ENCODE measurements around the gene TMEM132C. TPM values are rescaled to one million over a fixed set of nuclear protein-coding genes. Genes with fewer than 3 reads are reported as not detected.
A peak's percentile ranks its signal among the peaks of the same experiment; 100 is the strongest.

TMEM132C gene
- total and polyA plus RNA-seq, 7 donors: 0.60 to 3.5 (median 1.7) TPM; not detected in 1

- intact Hi-C loops (cut with DNase I): no loop called here
- no peak overlapping the region for H3K27ac ChIP-seq
- no peaks in the 10 kb centered on the region for H3K4me1 ChIP-seq
- peak in 1 of 4 donors; percentile 41 for TF ChIP-seq POLR2AphosphoS5 (IDR thresholded peaks at IDR 0.05)
- no peak for TF ChIP-seq CTCF (IDR thresholded peaks at IDR 0.05)
- no peak for TF ChIP-seq POLR2A (IDR thresholded peaks at IDR 0.05)
- no peak for TF ChIP-seq EP300 (IDR thresholded peaks at IDR 0.05)
- H3K36me3 ChIP-seq: no peaks in the 10 kb centered on the region
- no peak for DNase-seq
- H3K27me3 ChIP-seq: no peaks in the 10 kb centered on the region
- H3K9me3 ChIP-seq: no peaks in the 10 kb centered on the region
- WGBS, 2 donors: 80 to 83% methylated on average over 2 of the region's 2 CpGs
- H3K4me3 ChIP-seq: no peak overlapping the region
Measured at GRCh38 chr12:128423205-128423604, 156.2 kb downstream of the TMEM132C start.

DNA sequence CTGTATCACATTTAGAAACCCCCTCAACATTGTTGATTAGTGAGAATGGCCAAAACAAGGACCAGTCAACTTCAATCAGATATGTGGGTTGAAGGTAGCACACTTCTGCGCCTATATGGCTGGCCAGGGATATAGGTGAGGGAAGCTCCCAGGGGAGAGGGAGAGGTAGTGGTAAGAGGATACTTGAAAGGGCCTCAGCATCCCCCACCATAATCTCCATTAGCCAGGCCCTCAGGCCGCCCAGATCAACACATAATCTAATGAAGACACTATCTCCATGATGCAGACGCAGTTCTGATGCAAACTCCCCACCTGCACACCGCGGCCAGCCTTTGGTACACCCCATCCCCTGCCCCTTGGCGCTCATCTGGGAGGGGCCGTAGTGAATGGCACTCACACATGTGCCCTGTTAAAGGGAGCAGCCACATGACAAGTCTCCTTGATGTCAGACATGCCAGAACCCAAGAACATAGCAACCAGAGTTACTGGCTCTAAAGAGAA is 158.0 kb downstream of the TMEM132C start:
- Histone ChIP-seq H3K4me3 (no peak overlapping the region), H3K36me3 (no peaks in the 10 kb centered on the region), H3K27me3 (no peaks in the 10 kb centered on the region), H3K27ac (no peak overlapping the region), H3K9me3 (no peaks in the 10 kb centered on the region), H3K4me1 (no peaks in the 10 kb centered on the region)
- TF ChIP-seq CTCF (IDR thresholded peaks at IDR 0.05) (no peak), POLR2AphosphoS5 (IDR thresholded peaks at IDR 0.05) (no peak), EP300 (IDR thresholded peaks at IDR 0.05) (no peak), POLR2A (IDR thresholded peaks at IDR 0.05) (no peak)
- DNase-seq: no peak
- intact Hi-C loops (cut with DNase I): no loop called here
- WGBS, 2 donors: 80 to 81% methylated on average over 7 of the region's 7 CpGs

DNA sequence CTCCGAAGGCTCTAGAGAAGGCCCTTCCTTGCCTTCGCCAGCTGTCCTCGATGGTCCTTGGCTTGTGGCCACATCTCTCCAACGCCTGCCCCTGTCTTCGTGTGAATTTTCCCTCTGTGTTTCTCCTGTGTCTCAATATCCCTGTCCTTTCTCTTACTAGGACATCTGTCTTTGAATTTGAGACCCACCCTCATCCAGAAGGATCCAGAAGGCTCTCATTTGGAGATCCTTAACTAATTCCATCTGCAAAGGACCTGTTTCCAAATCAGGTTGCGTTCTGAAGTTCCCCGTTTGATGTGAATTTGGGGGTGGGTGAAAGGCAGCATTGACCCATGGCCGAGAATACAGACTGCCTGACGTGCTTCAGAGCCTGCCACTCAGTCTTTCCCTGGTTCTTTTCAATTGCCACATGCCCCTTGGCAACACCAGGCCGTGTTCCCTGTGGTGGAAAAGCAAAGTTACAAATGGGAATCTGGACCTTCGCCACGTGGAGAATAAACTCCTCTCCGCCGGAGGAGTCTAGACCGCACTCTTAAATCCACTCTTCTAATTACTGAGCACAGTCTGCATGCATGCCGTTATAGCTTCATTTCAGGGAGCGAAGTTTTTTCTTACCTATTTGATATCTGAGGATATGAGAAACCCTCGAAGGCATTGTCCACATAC is 158.8 kb downstream of the TMEM132C start:
- Histone ChIP-seq H3K27ac (no peak overlapping the region), H3K4me1 (no peaks in the 10 kb centered on the region), H3K36me3 (no peaks in the 10 kb centered on the region), H3K27me3 (no peaks in the 10 kb centered on the region), H3K4me3 (no peak overlapping the region), H3K9me3 (no peaks in the 10 kb centered on the region)
- WGBS, 2 donors: 77 to 78% methylated on average over 18 of the region's 18 CpGs
- DNase-seq: no peak
- intact Hi-C loops (cut with DNase I): no loop called here
- TF ChIP-seq CTCF (IDR thresholded peaks at IDR 0.05) (no peak), EP300 (IDR thresholded peaks at IDR 0.05) (no peak), POLR2A (IDR thresholded peaks at IDR 0.05) (no peak), POLR2AphosphoS5 (IDR thresholded peaks at IDR 0.05) (no peak)

DNA sequence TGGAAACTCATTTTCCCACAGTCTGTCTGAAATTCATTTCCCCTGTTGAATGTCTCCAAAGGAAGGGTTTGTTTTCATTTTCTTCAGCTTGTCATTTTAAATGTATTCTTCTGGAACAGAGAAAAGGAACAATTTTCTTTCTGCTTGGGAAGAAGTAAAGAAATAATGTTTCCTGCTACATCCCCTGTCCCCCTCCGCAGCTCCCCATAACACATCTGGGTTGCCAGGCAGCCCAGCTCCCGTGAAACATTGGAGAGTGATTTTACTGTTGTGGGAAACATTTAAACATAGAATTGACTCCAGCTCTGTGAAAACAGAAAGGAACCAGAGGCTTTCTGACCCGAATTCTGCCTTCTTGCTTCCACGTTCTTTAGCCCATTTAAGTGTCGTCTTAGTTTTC is 159.5 kb downstream of the TMEM132C start:
- Histone ChIP-seq H3K36me3 (no peaks in the 10 kb centered on the region), H3K27ac (no peak overlapping the region), H3K4me1 (no peaks in the 10 kb centered on the region), H3K4me3 (no peak overlapping the region), H3K27me3 (no peaks in the 10 kb centered on the region), H3K9me3 (no peaks in the 10 kb centered on the region)
- no peak for DNase-seq
- TF ChIP-seq CTCF (IDR thresholded peaks at IDR 0.05) (no peak), POLR2A (IDR thresholded peaks at IDR 0.05) (no peak)
- intact Hi-C loops (cut with DNase I): no loop called here
- WGBS, 2 donors: 62% methylated on average over 5 of the region's 5 CpGs

DNA sequence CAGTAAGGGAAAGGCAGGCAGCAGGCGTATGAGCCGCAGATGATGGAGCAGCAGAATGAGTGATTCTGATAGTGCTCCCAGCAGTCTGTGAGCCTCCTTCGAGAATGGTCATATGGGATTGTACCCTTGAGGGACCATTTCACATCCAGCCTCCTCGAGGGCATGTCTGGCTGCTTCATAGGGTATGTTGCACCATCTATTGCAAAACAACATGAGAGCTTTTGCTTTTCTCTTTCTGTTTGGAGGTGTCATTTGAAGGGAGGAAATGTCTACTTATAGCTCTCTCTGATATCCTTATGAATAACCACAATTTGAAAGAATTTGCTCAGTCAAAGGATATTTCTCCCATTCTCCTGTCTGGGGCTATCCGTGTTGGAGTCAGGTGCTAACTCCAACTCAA is 172.8 kb downstream of the TMEM132C start:
- Histone ChIP-seq H3K27me3 (no peaks in the 10 kb centered on the region), H3K4me3 (no peak overlapping the region), H3K27ac (no peak overlapping the region), H3K4me1 (no peaks in the 10 kb centered on the region), H3K36me3 (no peaks in the 10 kb centered on the region), H3K9me3 (no peaks in the 10 kb centered on the region)
- intact Hi-C loops (cut with DNase I): no loop called here
- TF ChIP-seq CTCF (IDR thresholded peaks at IDR 0.05) (no peak), POLR2A (IDR thresholded peaks at IDR 0.05) (no peak), EP300 (IDR thresholded peaks at IDR 0.05) (no peak), POLR2AphosphoS5 (IDR thresholded peaks at IDR 0.05) (no peak)
- DNase-seq: no peak
- WGBS, 2 donors: 74 to 87% methylated on average over 5 of the region's 5 CpGs

All from sigmoid colon (tissue), 7 donors.